Measurements from ENCODE around the gene NCOA7. TPM values are rescaled to one million over a fixed set of nuclear protein-coding genes. Genes with fewer than 3 reads are reported as not detected.

NCOA7 gene
- total RNA-seq, 2 experiments from 2014 or later = 73.7 to 76.4 TPM

- no peak overlapping the region for H3K4me3 Mint-ChIP-seq
- H3K27ac Mint-ChIP-seq = no peak overlapping the region
- H3K27me3 Mint-ChIP-seq = no peaks in the 10 kb centered on the region
- no peak for DNase-seq
- H3K4me1 Mint-ChIP-seq = no peaks in the 10 kb centered on the region
- H3K9me3 Mint-ChIP-seq = no peaks in the 10 kb centered on the region
- H3K36me3 Mint-ChIP-seq = peaks cover 3% of the 10 kb centered on the region
Observed at GRCh38 chr6:125868252-125868651, 77.5 kb downstream of the NCOA7 start.

DNA sequence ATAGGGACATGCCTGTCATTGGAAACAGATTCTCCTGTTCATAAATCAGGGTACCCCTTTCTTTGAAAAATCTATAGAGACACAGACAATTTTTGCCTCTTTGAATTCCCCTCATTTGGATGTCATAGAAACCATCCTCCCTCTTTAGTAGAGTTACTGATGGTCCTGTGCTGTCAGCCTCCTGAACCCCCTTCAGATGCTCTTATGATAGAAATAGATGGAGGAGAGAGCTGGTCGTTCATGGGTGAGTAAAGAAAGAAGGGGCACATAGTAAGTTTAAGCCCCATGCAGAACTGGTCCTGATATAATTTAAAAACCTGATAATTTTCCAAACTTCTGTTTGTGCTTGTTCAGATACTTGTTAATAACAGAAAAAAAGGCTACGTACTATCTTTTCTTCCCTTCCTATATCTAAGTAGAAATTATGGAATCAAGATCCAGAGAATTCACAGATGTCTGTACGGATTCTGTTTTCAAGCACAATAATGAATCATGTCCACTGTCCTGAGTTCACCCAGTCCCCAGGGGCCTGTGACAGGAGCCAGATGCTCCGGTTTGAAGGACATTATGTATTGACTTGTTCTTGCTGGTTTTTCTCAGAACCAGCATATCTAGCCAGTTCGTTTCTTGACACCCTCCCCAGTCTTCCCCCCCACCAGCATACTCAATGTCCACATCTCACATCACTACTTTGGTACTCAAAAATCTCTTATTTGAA, 78.1 kb downstream of the NCOA7 start:
- Mint-ChIP-seq H3K27ac (no peak overlapping the region), H3K36me3 (peaks cover 3% of the 10 kb centered on the region), H3K4me1 (no peaks in the 10 kb centered on the region), H3K4me3 (no peak overlapping the region), H3K9me3 (no peaks in the 10 kb centered on the region), H3K27me3 (no peaks in the 10 kb centered on the region)
- DNase-seq = no peak

DNA sequence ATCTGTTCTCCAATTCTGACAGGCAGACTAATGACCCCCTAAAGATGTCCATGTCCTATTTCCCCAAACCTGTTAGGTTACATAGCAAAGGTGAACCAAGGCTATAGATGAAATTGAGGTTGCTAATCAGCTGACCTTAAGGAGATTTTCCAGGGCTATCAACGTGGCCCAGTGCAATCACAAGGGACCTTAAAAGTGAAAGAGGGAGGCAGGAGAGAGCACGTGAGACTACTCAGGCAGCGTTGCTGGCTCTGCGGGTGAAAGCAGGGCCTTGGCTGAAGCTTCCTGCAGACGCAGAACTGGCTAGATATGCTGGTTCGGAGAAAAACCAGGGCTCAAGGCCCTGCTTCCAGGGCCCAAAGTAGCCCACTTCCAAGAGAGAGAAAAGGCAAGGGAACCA, 78.7 kb downstream of the NCOA7 start:
- no peak overlapping the region for H3K27ac Mint-ChIP-seq
- H3K27me3 Mint-ChIP-seq = no peaks in the 10 kb centered on the region
- H3K4me3 Mint-ChIP-seq = no peak overlapping the region
- peaks cover 3% of the 10 kb centered on the region for H3K36me3 Mint-ChIP-seq
- H3K4me1 Mint-ChIP-seq = no peaks in the 10 kb centered on the region
- no peak for DNase-seq
- H3K9me3 Mint-ChIP-seq = no peaks in the 10 kb centered on the region

GRCh38 chr6:125871365-125871764, 80.6 kb downstream of the NCOA7 start:
- Mint-ChIP-seq H3K4me3 (no peak overlapping the region), H3K9me3 (no peaks in the 10 kb centered on the region), H3K36me3 (peaks cover 9% of the 10 kb centered on the region), H3K27me3 (no peaks in the 10 kb centered on the region), H3K27ac (no peak overlapping the region), H3K4me1 (no peaks in the 10 kb centered on the region)
- no peak for DNase-seq

DNA sequence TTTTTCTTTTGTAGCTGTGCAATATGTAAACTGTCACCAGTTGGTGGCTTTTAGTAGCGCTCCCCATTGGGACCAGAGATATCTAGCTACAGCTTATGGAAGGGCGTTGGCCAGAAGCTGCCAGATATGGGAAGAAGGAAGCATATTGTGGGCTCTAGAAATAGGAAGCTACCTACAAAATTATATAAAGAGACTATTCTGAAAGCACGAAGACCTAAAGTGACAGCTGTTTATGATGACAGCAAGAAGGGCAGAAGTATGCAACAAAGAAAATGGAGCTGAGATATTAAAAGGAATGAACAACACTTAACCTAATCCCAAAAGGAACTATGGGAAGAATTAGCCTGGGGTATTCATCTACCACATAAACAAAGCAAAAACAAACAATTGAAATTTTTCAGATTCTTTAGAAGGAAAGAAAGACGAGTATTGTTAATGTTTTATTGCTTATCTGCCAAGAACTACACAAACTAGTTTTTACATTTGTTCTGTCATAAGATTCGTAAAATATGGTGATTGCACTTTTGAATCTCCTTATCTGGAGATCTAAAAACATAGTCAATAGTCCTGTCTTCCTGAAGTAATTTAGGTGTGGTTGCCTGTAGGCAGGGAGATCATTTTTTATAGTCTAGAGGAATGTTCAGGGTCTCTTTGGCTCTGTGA, 81.6 kb downstream of the NCOA7 start:
- H3K4me1 Mint-ChIP-seq = no peaks in the 10 kb centered on the region
- H3K27ac Mint-ChIP-seq = no peak overlapping the region
- H3K36me3 Mint-ChIP-seq = peaks cover 9% of the 10 kb centered on the region
- no peak overlapping the region for H3K4me3 Mint-ChIP-seq
- no peak for DNase-seq
- H3K27me3 Mint-ChIP-seq = no peaks in the 10 kb centered on the region
- H3K9me3 Mint-ChIP-seq = no peaks in the 10 kb centered on the region

- H3K27me3 Mint-ChIP-seq = no peaks in the 10 kb centered on the region
- DNase-seq = no peak
Observed at GRCh38 chr6:125882243-125882642, 91.5 kb downstream of the NCOA7 start.

GRCh38 chr6:125884634-125885371, 94.0 kb downstream of the NCOA7 start:
- DNase-seq = no peak
- Mint-ChIP-seq H3K4me1 (no peaks in the 10 kb centered on the region), H3K9me3 (no peaks in the 10 kb centered on the region), H3K36me3 (peaks cover 24% of the 10 kb centered on the region), H3K4me3 (no peak overlapping the region), H3K27me3 (no peaks in the 10 kb centered on the region), H3K27ac (no peak overlapping the region)

More at GRCh38 chr6:125882243-125882642, 91.5 kb downstream of the NCOA7 start:
- Mint-ChIP-seq H3K9me3 (no peaks in the 10 kb centered on the region), H3K36me3 (peaks cover 22% of the 10 kb centered on the region), H3K27ac (no peak overlapping the region), H3K4me3 (no peak overlapping the region), H3K4me1 (no peaks in the 10 kb centered on the region)

GRCh38 chr6:125886021-125886420, 95.3 kb downstream of the NCOA7 start:
- H3K4me3 Mint-ChIP-seq = no peak overlapping the region

DNA sequence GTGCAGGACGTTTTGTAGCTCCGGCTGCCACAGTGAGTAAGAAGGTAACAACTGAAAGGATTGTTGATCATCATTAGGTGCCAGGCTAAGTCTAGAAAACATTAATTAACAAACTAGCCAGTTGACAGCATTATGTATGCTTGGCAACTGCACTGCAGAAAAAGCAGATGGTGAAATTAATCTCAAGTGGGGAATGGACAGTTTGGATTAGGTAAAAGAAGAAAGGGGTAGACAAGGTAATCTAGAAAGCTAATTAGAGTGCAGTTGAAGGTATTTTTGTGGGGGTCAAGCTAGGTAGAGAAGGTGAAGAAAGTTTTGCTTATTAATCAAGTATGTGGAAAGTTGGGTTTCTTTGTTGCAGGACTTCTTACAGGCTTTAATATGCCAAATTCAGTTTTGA, 96.2 kb downstream of the NCOA7 start:
- DNase-seq = no peak
- Mint-ChIP-seq H3K27me3 (no peaks in the 10 kb centered on the region), H3K27ac (no peak overlapping the region), H3K4me3 (no peak overlapping the region), H3K4me1 (no peaks in the 10 kb centered on the region), H3K36me3 (peaks cover 19% of the 10 kb centered on the region), H3K9me3 (no peaks in the 10 kb centered on the region)

More at GRCh38 chr6:125886021-125886420, 95.3 kb downstream of the NCOA7 start:
- H3K9me3 Mint-ChIP-seq = no peaks in the 10 kb centered on the region
- H3K36me3 Mint-ChIP-seq = peaks cover 21% of the 10 kb centered on the region
- H3K27ac Mint-ChIP-seq = no peak overlapping the region
- no peaks in the 10 kb centered on the region for H3K27me3 Mint-ChIP-seq
- DNase-seq = no peak
- H3K4me1 Mint-ChIP-seq = no peaks in the 10 kb centered on the region

DNA sequence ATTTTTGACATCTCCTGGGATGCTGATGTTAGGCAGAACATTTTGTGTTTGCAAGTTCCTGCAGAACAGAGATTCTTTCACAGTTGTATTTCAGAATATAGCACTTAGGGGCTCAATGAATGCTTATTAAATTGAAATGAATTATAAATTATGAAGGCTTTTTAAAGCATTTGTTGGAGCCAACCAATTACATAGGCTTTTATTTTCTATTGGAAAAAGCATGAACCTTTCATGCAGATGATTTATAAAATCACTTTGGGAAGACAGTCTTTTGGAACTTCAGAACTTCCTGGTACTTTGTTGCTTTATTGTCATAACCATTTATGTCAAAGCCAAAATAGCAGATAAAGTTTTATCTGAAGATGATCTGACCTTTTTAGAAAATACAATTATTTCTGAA, 96.6 kb downstream of the NCOA7 start:
- Mint-ChIP-seq H3K9me3 (no peaks in the 10 kb centered on the region), H3K4me3 (no peak overlapping the region), H3K4me1 (no peaks in the 10 kb centered on the region), H3K36me3 (peaks cover 17% of the 10 kb centered on the region), H3K27me3 (no peaks in the 10 kb centered on the region), H3K27ac (no peak overlapping the region)
- no peak for DNase-seq

GRCh38 chr6:125888989-125889656, 98.4 kb downstream of the NCOA7 start:
- Mint-ChIP-seq H3K4me1 (no peaks in the 10 kb centered on the region), H3K36me3 (peaks cover 10% of the 10 kb centered on the region), H3K27ac (no peak overlapping the region), H3K9me3 (no peaks in the 10 kb centered on the region), H3K27me3 (no peaks in the 10 kb centered on the region), H3K4me3 (no peak overlapping the region)
- DNase-seq = no peak

DNA sequence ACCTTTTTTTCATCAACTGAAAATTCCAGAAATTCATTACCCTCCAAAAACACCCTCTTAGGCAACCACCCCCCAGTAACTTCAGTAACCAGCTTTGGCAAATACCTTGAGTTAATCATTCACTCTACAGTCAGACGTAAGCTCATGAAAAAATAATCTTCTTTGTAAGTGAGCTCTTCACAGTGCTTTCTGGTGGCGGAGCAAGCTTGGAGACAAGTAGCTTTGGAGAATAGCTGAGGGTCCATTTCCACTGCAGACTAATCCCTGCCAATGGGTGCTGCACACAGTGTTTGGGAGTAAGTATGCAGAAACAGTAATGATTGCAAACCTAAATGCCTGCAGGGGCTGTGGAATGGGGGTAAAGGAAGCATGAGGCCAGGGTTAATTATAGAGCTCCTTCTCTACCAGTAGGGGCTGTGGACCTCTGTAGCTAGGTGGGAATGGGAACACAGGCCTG, 109.0 kb downstream of the NCOA7 start:
- Mint-ChIP-seq H3K27me3 (no peaks in the 10 kb centered on the region), H3K36me3 (peaks cover 4% of the 10 kb centered on the region), H3K4me1 (peaks cover 8% of the 10 kb centered on the region), H3K4me3 (no peak overlapping the region), H3K27ac (no peak overlapping the region), H3K9me3 (no peaks in the 10 kb centered on the region)
- DNase-seq = no peak

GRCh38 chr6:125904871-125905270, 114.1 kb downstream of the NCOA7 start:
- DNase-seq = peak; percentile 54
- Mint-ChIP-seq H3K27ac (no peak overlapping the region), H3K36me3 (peaks cover 18% of the 10 kb centered on the region), H3K9me3 (no peaks in the 10 kb centered on the region), H3K4me3 (no peak overlapping the region), H3K4me1 (peaks cover 25% of the 10 kb centered on the region), H3K27me3 (no peaks in the 10 kb centered on the region)

DNA sequence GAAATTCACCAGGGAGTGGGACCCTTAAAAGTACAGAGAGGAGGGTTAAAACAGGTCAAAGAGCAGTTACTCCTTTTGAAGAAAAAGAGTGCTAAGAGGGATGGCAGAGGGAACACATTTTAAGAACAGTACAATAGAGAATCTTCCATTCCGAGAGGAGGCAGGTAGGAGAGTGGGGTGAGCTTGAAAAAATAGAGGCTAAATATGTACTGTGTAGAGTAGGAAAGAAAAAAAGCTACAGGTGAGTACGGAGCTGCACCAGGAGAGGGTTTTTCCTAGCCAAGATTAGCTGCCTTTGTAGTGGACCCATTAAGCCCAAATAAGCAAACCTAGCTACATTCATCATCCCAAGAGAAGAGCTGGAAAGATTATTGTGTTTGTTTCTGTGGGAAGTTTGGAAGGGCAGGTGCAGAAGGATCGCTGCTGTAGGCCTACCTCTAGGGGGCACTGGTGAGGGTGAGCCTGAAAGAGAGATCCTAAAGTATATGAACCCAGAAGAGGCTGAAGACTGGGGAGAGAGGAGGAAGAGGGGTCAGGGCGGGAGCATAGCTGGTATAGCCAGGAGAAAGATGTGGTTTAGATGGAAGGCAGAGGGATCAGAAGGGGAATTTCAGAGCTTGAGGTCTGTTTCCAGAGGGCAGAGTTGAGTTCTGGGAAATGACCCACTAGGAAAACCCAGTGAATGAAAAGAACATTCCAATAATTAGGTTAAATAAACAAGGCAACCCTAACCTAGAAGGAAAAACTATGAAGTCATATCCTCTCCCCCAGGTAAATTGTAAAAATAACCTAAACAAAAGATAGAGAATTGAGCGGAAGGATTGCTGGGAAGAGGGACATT, 115.6 kb downstream of the NCOA7 start:
- Mint-ChIP-seq H3K9me3 (peaks cover 4% of the 10 kb centered on the region), H3K27me3 (no peaks in the 10 kb centered on the region), H3K27ac (peak overlapping the region; percentile 54), H3K36me3 (peaks cover 27% of the 10 kb centered on the region), H3K4me1 (peaks cover 35% of the 10 kb centered on the region), H3K4me3 (no peak overlapping the region)
- DNase-seq = peak; percentile 40
